CD8-positive, alpha-beta memory T cell (primary cell): Measurements from ENCODE around the gene STK39. TPM values are rescaled to one million over a fixed set of nuclear protein-coding genes. Genes with fewer than 3 reads are reported as not detected.

Source experiments
- polyA plus RNA-seq: library from polyadenylated mRNA; unstranded; fragments of 300-500 nt; fragmentation: Illumina TruSeq; gene quantifications from one replicate; pipeline ENCODE4 v1.2.3, GENCODE V29; 2021
- total RNA-seq, 2 experiments: library from RNA; stranded (reverse); gene quantifications; one replicate each; pipeline ENCODE4 v1.2.3, GENCODE V29; 2021

The STK39 gene
- total and polyA plus RNA-seq, 3 experiments from 2014 or later: 11.2 to 28.3 (median 25.7) TPM

Other genes starting within 250 kb of the STK39 start
- 1 to 10 TPM; 7.7 to 7.8 TPM for gene CERS6, start 208.7 kb upstream of the STK39 start, total RNA-seq
- 3.6 TPM for gene CERS6, start 208.7 kb upstream of the STK39 start, polyA plus RNA-seq